ENCODE data around the gene MMP27. TPM values are rescaled to one million over a fixed set of nuclear protein-coding genes. Genes with fewer than 3 reads are reported as not detected.

Gene MMP27
- polyA plus RNA-seq, 1 of the 3 experiments (the other 2 are of a cell fraction), result not detected

- no peak overlapping the region for H3K27ac ChIP-seq (ENCODE audit: low read depth in 2 of 2, low read length in 1 of 2)
- no peaks in the 10 kb centered on the region for H3K9me2 ChIP-seq
- TF ChIP-seq RXRA (IDR thresholded peaks at IDR 0.05; ENCODE audit: borderline replicate concordance, low read depth) (no peak), USF2 (IDR thresholded peaks at IDR 0.05; ENCODE audit: borderline replicate concordance, low read depth, low read length) (no peak), YY1 (IDR thresholded peaks at IDR 0.05; ENCODE audit: low read depth) (no peak), JUND (IDR thresholded peaks at IDR 0.05) (no peak), USF1 (IDR thresholded peaks at IDR 0.05; ENCODE audit: borderline replicate concordance, low read depth) (no peak), TCF12 (IDR thresholded peaks at IDR 0.05) (no peak), RFX5 (IDR thresholded peaks at IDR 0.05; ENCODE audit: low read length) (no peak), ZBTB33 (IDR thresholded peaks at IDR 0.05; ENCODE audit: borderline replicate concordance, low read depth) (no peak), MAX (IDR thresholded peaks at IDR 0.05; ENCODE audit: low read depth) (no peak), NRF1 (IDR thresholded peaks at IDR 0.05; ENCODE audit: low read depth, low read length) (no peak), GATA2 (CRISPR knock-in tag; IDR thresholded peaks at IDR 0.05) (no peak), FOSL2 (IDR thresholded peaks at IDR 0.05; ENCODE audit: borderline replicate concordance, low read depth) (no peak), MXI1 (IDR thresholded peaks at IDR 0.05; ENCODE audit: low read depth, low read length) (no peak), ELF1 (IDR thresholded peaks at IDR 0.05) (no peak), RCOR1 (IDR thresholded peaks at IDR 0.05; ENCODE audit: low read length) (no peak)
- no peaks in the 10 kb centered on the region for H3K27me3 ChIP-seq (ENCODE audit: insufficient read depth)
- H4K20me1 ChIP-seq (ENCODE audit: insufficient read depth), result no peaks in the 10 kb centered on the region
- POLR2A ChIA-PET, result no interaction called here
- H3K4me3 ChIP-seq (ENCODE audit: low read depth in 2 of 2, low read length in 1 of 2), result no peak overlapping the region
- CTCF ChIA-PET, result interaction anchor here (0.8 to 2.2 kb wide), 3 partner anchors 22 to 57 kb away, joined by 3 to 7 read pairs (median 4); no protein-coding TSS in a partner anchor
- no peaks in the 10 kb centered on the region for H3K9me3 ChIP-seq
- H2AFZ ChIP-seq (ENCODE audit: low read depth), result no peak overlapping the region
- H3F3A ChIP-seq (replicated peaks; ENCODE audit: insufficient read depth), result peaks cover 3% of the 10 kb centered on the region
- no peaks in the 10 kb centered on the region for H3K79me2 ChIP-seq (ENCODE audit: insufficient read depth)
- H3K9ac ChIP-seq, result no peak overlapping the region
- DNase-seq, result no peak
- H3K4me2 ChIP-seq, result no peak overlapping the region
- no peaks in the 10 kb centered on the region for H3K36me3 ChIP-seq (replicated peaks in 1 of 2; ENCODE audit: control insufficient read depth in 1 of 2, insufficient read depth in 2 of 2, low read length in 1 of 2)
- H3K4me1 ChIP-seq (ENCODE audit: control insufficient read depth in 1 of 2, insufficient read depth in 2 of 2, low read depth in 1 of 2, low read length in 1 of 2), result no peaks in the 10 kb centered on the region
Observed at GRCh38 chr11:102734650-102735049, 29.1 kb upstream of the MMP27 start.

Measured in SK-N-SH (cell line).